ENCODE data around the gene VMO1. TPM values are rescaled to one million over a fixed set of nuclear protein-coding genes. Genes with fewer than 3 reads are reported as not detected.

Gene VMO1
- polyA plus RNA-seq, 1 donor from 2014 or later, result 1.6 TPM

- Histone ChIP-seq H3K27ac (ENCODE audit: low read length) (no peak overlapping the region), H3K9me2 (ENCODE audit: insufficient read depth, low read length) (no peaks in the 10 kb centered on the region), H3K79me2 (replicated peaks; ENCODE audit: insufficient read depth, low read length) (no peaks in the 10 kb centered on the region), H4K20me1 (ENCODE audit: insufficient read depth) (no peaks in the 10 kb centered on the region), H3K9ac (ENCODE audit: low read length) (no peak overlapping the region), H3K4me2 (ENCODE audit: low read length) (no peak overlapping the region), H2AFZ (ENCODE audit: low read depth, low read length) (no peak overlapping the region), H3K4me3 (ENCODE audit: low read length) (no peak overlapping the region), H3K27me3 (ENCODE audit: insufficient read depth, low read depth, low read length) (no peaks in the 10 kb centered on the region), H3F3A (ENCODE audit: insufficient read depth, low read length, poor library complexity, severe bottlenecking) (no peaks in the 10 kb centered on the region), H3K36me3 (ENCODE audit: insufficient read depth, low read length) (no peaks in the 10 kb centered on the region), H3K9me3 (ENCODE audit: low read length) (no peaks in the 10 kb centered on the region)
- TF ChIP-seq MXI1 (conservative IDR thresholded peaks at IDR 0.05; ENCODE audit: poor library complexity, severe bottlenecking), result no peak
- TF ChIP-seq, protein P1, sequence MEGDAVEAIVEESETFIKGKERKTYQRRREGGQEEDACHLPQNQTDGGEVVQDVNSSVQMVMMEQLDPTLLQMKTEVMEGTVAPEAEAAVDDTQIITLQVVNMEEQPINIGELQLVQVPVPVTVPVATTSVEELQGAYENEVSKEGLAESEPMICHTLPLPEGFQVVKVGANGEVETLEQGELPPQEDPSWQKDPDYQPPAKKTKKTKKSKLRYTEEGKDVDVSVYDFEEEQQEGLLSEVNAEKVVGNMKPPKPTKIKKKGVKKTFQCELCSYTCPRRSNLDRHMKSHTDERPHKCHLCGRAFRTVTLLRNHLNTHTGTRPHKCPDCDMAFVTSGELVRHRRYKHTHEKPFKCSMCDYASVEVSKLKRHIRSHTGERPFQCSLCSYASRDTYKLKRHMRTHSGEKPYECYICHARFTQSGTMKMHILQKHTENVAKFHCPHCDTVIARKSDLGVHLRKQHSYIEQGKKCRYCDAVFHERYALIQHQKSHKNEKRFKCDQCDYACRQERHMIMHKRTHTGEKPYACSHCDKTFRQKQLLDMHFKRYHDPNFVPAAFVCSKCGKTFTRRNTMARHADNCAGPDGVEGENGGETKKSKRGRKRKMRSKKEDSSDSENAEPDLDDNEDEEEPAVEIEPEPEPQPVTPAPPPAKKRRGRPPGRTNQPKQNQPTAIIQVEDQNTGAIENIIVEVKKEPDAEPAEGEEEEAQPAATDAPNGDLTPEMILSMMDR (IDR thresholded peaks at IDR 0.05; ENCODE audit: poor library complexity, severe bottlenecking), result no peak
- no peak for TF ChIP-seq POLR2AphosphoS5 (IDR thresholded peaks at IDR 0.05)
- no peak for TF ChIP-seq REST (IDR thresholded peaks at IDR 0.05; ENCODE audit: borderline replicate concordance)
- no peak for TF ChIP-seq SMC3 (conservative IDR thresholded peaks at IDR 0.05; ENCODE audit: poor library complexity)
- TF ChIP-seq EZH2 (IDR thresholded peaks at IDR 0.05; ENCODE audit: borderline replicate concordance, insufficient read depth, low read length, poor library complexity, severe bottlenecking), result no peak
- no peak for TF ChIP-seq RAD21 (conservative IDR thresholded peaks at IDR 0.05)
- no peak for TF ChIP-seq EP300 (conservative IDR thresholded peaks at IDR 0.05; ENCODE audit: poor library complexity, severe bottlenecking)
- no peak for TF ChIP-seq TAF1 (IDR thresholded peaks at IDR 0.05; ENCODE audit: low read depth)
Observed at GRCh38 chr17:4766723-4767122, 19.4 kb downstream of the VMO1 start.

- TF ChIP-seq RAD21 (conservative IDR thresholded peaks at IDR 0.05) (no peak), SMC3 (conservative IDR thresholded peaks at IDR 0.05; ENCODE audit: poor library complexity) (no peak), MXI1 (conservative IDR thresholded peaks at IDR 0.05; ENCODE audit: poor library complexity, severe bottlenecking) (no peak), POLR2AphosphoS5 (IDR thresholded peaks at IDR 0.05) (no peak), EP300 (conservative IDR thresholded peaks at IDR 0.05; ENCODE audit: poor library complexity, severe bottlenecking) (no peak), EZH2 (IDR thresholded peaks at IDR 0.05; ENCODE audit: borderline replicate concordance, insufficient read depth, low read length, poor library complexity, severe bottlenecking) (no peak), TAF1 (IDR thresholded peaks at IDR 0.05; ENCODE audit: low read depth) (no peak), REST (IDR thresholded peaks at IDR 0.05; ENCODE audit: borderline replicate concordance) (no peak)
- TF ChIP-seq, protein P1 (IDR thresholded peaks at IDR 0.05; ENCODE audit: poor library complexity, severe bottlenecking), result no peak
- no peak overlapping the region for H3K4me3 ChIP-seq (ENCODE audit: low read length)
- H3K79me2 ChIP-seq (replicated peaks; ENCODE audit: insufficient read depth, low read length), result no peaks in the 10 kb centered on the region
- H3K36me3 ChIP-seq (ENCODE audit: insufficient read depth, low read length), result no peaks in the 10 kb centered on the region
- no peak overlapping the region for H3K27ac ChIP-seq (ENCODE audit: low read length)
- no peaks in the 10 kb centered on the region for H4K20me1 ChIP-seq (ENCODE audit: insufficient read depth)
- H2AFZ ChIP-seq (ENCODE audit: low read depth, low read length), result no peak overlapping the region
- H3K4me2 ChIP-seq (ENCODE audit: low read length), result no peak overlapping the region
- H3K9ac ChIP-seq (ENCODE audit: low read length), result no peak overlapping the region
- H3K27me3 ChIP-seq (ENCODE audit: insufficient read depth, low read depth, low read length), result no peaks in the 10 kb centered on the region
- no peaks in the 10 kb centered on the region for H3F3A ChIP-seq (ENCODE audit: insufficient read depth, low read length, poor library complexity, severe bottlenecking)
- no peaks in the 10 kb centered on the region for H3K9me3 ChIP-seq (ENCODE audit: low read length)
- H3K9me2 ChIP-seq (ENCODE audit: insufficient read depth, low read length), result no peaks in the 10 kb centered on the region
Observed at GRCh38 chr17:4766201-4766600, 20.0 kb downstream of the VMO1 start.
